WTC11 (cell line): ENCODE data around the gene DTD1.

ENCODE experiments used
- CREB1 ChIP-seq: sonication (generic); formaldehyde crosslinking; IDR thresholded peaks from 2 replicates; pipeline ENCODE4 v1.8.0; 2023; ENCODE audit warnings: mild to moderate bottlenecking, missing genetic modification reagents
- CTCF ChIP-seq: fragments of 200-600 bp; IDR thresholded peaks from 2 replicates; pipeline ENCODE4 v1.8.0; 2022; ENCODE audit warnings: antibody characterized with exemption
- ETV6 ChIP-seq: sonication (generic); formaldehyde crosslinking; IDR thresholded peaks from 2 replicates; pipeline ENCODE4 v1.8.1; 2022; ENCODE audit warnings: mild to moderate bottlenecking, missing genetic modification reagents
- JAZF1 ChIP-seq: fragments of 250-450 bp; sonication (Bioruptor Pico); IDR thresholded peaks from 2 replicates; pipeline ENCODE4 v1.9.0; 2021; ENCODE audit warnings: moderate library complexity, mild to moderate bottlenecking, inconsistent platforms
- SP1 ChIP-seq: sonication (generic); formaldehyde crosslinking; conservative IDR thresholded peaks from 2 replicates; pipeline ENCODE4 v1.8.1; 2022; ENCODE audit warnings: missing genetic modification reagents
- ZNF263 ChIP-seq: sonication (generic); formaldehyde crosslinking; IDR thresholded peaks from 2 replicates; pipeline ENCODE4 v1.8.1; 2022; ENCODE audit warnings: low read depth, mild to moderate bottlenecking, moderate library complexity, missing genetic modification reagents

DNA sequence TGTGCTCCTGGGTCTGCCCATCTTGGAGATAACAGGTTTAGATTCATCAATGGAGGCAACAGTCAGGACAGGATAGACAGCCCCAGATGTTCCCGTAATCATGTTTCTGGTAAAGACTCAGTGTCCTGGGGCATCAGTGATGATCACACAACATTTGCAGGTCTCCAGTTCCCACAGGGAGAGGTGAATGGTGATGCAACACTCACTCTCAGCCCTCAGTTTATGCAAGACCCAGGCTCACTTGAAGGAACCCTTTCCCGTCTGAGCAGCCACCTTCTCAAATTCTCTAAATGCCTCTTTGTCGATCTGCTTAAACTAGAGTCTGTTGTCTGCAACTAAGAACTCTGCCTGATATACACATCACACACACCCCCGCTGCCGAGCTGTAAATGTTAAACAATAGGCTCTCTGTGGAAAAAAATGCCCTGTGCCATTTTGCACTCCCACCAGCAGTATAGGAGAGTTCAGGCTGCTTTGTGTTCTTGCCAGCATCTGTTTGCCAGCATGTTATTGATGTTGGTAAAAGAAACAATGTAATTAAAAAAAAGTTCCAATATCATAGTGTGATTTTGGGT lies 195.6 kb downstream of the DTD1 start:
- no peak for TF ChIP-seq CTCF
- no peak for TF ChIP-seq JAZF1 (CRISPR knock-in tag)
- no peak for TF ChIP-seq SP1 (CRISPR knock-in tag)
- no peak for TF ChIP-seq ZNF263 (CRISPR knock-in tag)
- TF ChIP-seq CREB1: no peak
- no peak for TF ChIP-seq ETV6 (CRISPR knock-in tag)
